HG03442 (cell line): ENCODE results near the gene GATA2.

Source experiments
- ATAC-seq: cut with Tn5 transposase; IDR thresholded peaks from one replicate; pipeline ENCODE4 v1.9.1; 2021; ENCODE audit warnings: mild to moderate bottlenecking, moderate library complexity; ENCODE audit not compliant: unreplicated experiment

GATA2 gene

DNA sequence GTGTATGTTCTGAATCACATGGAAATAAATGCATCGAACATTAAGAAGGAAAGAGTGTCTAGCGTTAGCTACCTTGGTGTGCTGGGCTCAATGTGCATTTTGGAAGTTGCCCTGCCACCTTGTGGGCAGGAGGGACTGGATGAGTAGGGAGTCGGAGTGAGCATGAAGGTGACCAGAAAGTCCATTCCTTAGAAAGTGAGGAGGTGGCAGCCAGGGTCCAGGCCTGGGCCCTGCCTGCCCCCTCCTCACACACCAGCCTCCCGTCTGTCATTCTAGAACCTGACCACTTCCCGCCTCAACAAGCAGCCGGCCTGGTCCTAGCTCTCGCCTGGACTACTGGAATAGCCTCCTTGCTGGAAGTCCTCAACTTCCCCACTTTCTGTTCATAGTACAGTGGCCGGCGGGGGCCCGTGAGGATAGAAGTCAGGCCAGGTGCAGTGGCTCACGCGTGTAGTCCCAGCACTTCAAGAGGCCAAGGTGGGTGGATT, 10.2 kb upstream of the GATA2 start:
- no peak for ATAC-seq

DNA sequence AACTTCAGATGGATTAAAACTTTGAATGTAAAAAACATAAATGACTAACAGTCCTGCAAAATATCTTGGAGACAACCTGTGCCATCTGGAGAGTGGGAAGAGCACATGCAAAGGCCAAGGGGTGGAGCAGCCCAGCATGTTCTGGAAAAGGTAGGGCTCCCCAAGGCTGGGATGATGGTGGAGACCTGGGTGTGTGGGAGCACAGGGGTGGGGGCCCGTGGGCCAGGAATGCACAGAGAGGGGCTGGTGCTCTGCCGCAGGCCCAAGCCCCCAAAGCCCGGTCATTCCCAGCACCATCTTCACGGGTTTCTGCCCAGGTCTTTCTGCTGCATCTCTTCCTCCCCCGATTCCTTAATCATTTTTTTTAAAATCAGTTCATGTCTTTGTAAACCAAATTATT, 9.7 kb upstream of the GATA2 start:
- no peak for ATAC-seq

DNA sequence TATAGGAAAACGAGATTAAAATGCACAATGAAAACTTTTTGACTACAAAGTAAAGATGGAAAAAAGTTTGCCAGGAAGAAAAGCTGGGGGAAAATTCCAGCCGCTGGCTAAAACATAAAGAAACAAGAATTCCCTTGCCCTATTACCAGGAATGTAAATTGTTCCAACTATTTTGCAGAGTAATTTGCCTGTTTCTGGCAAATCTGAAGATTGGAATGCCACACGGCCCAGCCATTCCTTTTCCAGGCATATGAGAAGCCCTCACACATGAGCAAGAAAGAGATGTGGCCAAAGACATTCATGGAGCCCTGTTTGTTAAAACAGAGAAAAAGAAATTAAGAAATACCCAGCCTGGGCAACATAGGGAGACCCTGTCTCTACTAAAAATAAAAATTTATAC, 8.4 kb upstream of the GATA2 start:
- ATAC-seq = no peak

GRCh38 chr3:128500556-128500955, 7.6 kb upstream of the GATA2 start:
- no peak for ATAC-seq

- ATAC-seq = no peak
Measured at GRCh38 chr3:128499724-128500275, 6.8 kb upstream of the GATA2 start.

GRCh38 chr3:128498901-128499530, 6.0 kb upstream of the GATA2 start:
- ATAC-seq = no peak

GRCh38 chr3:128498127-128498626, 5.2 kb upstream of the GATA2 start:
- ATAC-seq = no peak

DNA sequence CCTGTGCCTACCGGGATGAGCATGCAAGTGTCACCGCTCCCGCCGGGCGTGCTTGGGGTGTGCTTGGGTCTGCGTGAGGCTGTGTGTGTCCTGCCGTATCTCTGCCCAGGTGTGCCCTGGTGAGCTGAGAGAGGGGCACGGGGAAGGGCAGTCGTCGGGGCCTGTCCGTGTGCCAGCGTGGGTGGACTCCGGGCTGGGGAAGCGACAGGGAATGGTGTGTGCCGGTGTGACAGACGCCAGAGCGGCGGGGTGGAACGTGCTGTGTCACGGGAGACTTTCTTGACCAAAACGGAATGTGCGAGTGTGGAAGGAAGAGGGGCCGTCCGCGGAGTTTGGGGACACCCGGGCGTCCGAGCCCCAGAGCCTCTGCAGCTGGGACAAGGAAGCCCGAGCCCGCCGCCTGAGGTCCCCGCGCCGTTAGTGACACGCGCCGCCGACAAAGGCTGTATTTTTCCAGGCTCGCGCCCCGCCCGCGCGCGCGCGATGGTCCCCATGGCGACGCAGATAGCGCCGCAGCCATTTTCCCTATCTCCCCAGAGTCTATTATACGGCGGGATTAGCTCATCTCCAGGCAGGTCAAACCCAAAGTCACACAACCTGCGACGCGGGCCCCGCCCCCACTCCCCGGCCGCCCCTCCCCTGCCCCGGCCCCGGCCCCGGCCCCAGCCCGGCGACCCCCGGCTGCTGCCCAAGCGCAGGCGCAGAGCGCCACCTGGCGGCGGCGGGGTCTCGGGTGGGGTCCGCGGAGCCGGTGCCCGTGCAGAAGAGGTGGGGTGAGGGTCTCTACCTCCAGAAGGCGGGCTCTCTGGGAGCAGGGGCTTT, 4.5 kb upstream of the GATA2 start:
- ATAC-seq = no peak

DNA sequence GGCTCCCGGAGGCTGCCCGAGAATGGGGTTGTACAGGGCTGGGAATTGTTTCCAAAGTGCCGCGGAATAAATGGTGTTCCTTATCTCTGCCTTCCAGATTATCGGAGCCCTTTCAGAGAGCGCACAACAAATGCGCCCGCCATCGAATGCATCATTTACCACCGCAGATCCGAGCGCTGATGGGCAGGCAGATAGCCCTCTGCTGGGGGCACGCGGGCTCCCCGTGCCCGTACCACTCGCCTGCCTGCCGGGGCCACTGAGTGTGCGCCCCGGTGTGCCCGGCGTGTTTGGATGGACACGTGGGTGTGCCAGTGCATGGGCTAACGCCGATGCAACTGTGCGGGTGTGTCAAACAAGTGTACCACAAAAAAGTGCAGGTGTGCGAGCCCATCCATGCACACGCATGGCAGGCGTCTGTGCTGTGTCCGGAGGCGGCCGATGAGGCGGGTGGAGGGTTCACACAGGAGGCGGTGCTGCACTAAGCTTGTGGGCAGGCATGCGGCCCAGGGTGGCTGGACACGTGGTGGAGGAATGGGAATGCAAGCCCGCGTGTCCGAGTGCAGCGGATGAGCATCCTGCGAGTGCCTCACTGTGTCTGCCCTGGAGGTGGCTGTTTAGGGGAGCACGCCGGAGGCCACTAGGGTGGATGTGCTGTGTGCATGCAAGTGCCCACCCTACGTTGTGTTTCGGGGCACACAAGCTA, 3.8 kb upstream of the GATA2 start:
- no peak for ATAC-seq

GRCh38 chr3:128496019-128496601, 3.1 kb upstream of the GATA2 start:
- ATAC-seq = no peak

DNA sequence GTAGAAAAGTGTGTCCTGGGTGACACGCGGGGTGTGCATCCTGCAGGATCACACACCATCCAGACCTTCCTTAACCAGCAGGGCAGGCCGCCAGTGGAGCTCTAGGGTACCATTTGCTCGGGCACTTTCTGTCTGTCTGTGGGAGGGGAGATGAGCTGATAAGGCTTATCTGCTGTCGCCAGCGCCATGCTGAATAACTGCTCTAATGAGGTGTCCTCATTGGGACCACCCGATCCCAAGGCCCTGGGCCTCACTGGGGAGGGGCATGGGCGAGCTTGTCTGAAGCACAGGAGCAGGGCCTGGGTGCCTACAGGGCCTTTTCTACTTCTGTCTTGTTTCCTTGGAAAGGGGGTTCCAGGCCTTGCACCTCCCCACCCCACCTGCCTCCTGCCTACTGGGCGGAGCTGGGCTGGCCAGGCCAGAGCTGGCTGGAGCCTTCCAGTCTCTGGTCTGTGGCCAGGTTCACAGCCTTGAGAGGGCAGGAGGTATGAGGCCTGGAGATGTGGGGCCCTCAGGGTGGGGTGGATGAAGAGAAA, 2.5 kb upstream of the GATA2 start:
- ATAC-seq = no peak

DNA sequence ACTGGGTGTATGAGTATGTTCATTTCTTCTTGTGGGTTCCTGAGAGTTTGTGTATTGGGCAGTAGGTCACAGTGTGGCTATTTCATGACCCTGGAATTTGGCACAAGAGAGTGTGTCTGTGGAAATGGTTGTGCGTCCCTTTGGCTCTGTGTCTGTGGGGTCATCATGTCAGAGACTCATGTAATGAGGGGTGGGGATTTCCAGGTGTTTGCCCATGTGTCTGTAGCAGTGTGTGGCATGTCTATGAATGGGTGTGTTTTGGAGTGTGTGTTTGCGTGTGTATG, 1.3 kb upstream of the GATA2 start:
- no peak for ATAC-seq

DNA sequence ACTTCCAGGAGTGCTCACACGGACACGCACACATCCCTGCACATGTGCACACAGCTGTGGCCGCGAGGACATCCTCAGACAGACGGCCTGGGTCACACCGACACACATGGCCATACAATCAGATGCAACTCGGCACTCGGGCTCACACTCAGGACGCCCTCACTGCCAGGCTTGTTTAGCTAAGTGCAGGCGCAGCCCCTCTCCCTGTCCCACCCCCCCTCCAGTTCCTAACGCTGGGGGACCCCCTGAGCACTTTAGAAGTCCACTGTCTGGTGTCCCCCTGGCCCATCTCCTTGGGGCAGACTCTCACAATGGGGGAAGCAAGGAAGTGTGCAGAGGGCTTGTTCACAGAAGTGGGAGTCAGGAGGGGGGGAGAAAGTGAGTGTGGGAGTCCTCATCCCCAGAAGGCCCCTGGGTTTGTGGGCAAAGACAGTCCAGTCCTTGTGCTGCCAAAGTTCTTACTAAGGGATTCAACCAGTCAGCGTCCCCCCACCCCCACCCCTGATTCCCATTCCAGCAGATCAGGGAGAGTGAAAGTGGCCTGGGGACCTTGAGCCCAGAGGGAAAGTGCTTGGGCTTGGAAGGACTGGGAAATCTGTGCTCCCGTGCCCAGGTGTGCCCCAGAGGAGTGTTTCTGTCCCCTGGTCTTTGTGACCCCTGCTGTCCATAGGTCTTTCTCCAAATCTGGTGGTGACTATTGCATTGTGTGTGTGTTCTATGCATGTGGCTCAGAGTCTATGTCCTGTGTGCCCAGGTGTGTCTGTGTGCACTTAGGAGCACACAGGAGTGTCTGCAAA, 767 bp upstream of the GATA2 start:
- ATAC-seq = no peak

DNA sequence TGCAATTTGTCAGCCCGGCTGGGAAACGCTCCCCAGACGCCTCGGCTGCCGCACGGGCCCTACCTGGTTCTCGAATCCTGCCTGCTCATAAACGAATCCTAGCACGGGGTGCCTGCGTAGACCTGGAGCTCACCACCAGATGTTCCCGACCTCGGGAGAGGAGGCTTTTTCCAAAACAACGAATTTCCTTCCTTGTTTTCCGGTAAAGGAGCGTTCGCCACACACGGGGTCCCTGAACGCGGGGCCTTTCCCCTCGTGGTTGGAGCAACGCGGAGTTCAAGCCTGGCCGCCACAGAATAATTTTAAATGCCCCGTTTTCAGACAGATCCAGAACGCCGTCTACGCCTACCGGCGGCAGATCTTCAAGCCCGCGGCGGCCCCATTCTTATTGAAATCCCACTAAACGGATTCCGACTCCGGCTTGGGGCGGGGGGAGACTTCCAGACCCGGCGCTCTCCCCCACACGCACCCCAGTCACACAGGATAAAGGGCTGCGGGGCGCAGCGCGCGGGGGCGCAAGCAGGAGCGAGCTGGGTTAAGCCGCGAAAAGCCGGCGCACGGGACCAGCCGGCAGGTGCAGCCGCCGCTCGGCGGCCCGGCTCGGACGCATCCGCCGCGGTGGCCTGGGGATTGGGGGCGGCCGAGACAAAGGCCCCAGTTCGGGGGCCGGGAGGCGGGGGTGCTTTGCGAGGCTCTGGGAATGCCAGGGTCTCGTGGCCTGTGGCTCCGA, 895 bp downstream of the GATA2 start:
- ATAC-seq = no peak

DNA sequence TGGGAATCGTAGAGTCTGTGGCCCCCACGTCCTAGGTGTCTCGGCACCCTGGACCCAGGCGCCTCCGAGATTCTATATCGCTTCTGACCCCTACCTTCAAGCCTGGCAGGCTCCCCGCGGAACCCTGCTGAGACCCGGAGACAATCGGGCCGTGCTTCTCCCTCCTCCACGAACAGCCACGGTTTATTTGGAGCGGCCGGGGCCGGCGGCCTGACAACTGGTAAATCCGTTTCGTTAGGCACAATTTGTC, 1.4 kb downstream of the GATA2 start:
- no peak for ATAC-seq

GRCh38 chr3:128490915-128491690, 1.9 kb downstream of the GATA2 start:
- no peak for ATAC-seq

GRCh38 chr3:128490650-128490914, 2.4 kb downstream of the GATA2 start:
- no peak for ATAC-seq

DNA sequence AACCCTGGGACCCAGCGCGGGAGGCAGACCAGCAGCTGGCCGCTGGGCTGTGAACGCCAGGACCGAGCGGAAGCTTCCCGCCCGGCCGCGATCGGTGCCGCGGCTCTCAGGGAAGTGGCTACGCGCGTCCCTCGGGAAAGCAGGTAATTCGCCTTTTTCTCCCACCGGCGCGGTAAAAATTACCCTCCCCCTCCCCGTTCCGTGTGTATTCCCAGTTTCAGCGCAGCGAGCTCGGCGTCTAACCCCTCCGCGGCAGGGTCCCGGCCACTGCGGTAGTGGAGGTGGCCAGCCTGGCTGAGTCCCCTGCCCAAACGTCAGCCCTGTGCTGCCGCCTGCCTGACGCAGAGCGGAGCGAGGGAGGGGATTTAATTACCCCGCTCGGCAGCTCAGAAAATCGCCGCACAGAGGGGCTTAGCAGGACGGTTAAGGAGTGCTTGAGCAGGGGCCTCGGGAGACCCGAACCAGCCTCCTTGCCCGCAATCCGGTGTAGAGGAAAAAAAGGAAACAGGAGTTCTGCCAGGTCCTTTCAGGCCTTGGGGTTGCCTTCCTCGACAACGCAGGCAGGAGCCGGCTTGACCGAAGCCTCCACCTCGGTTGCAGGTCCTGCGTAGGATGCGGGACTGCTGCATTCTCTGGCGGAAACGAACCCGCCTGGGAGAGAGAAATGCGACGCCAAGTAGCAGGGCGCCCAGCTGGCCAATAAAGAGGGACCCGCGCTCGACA, 2.9 kb downstream of the GATA2 start:
- ATAC-seq = no peak

DNA sequence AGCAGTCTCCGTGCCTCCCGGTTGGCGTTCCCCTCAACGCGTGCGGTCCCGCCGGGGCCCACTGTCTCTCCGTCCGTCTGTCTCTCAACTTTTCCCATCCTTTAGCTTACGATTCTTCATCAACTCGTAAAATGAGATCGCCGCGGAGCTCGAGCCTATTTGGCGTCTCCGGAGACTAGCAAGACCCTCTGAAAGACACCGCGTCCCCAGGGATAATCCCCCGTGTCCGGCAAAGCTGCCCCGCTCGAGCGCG, 3.4 kb downstream of the GATA2 start:
- no peak for ATAC-seq
